RWPE2 (cell line): ENCODE results near the gene LIMCH1.

ENCODE experiments used
- ATAC-seq: fragments of 200-7000 bp; cut with Tn5 transposase; 3 replicates; pipeline ENCODE4 v1.9.1; 2021; ENCODE audit warnings: low read depth
- DNase-seq: peaks from one replicate; pipeline ENCODE4 v3.0.0-alpha.2; 2020; ENCODE audit warnings: low spot score
- H3K27ac ChIP-seq: fragments of 450-650 bp; 2 replicates; pipeline ENCODE4 v1.5.1; 2017; ENCODE audit warnings: mild to moderate bottlenecking; ENCODE audit not compliant: poor library complexity, severe bottlenecking
- H3K27me3 ChIP-seq: fragments of 250-450 bp; sonication (Bioruptor Pico); 2 replicates; pipeline ENCODE4 v1.5.1; 2021; ENCODE audit warnings: mild to moderate bottlenecking, moderate library complexity; ENCODE audit not compliant: insufficient read depth, poor library complexity, severe bottlenecking
- H3K36me3 ChIP-seq: fragments of 250-450 bp; sonication (Bioruptor Pico); 2 replicates; pipeline ENCODE4 v1.5.1; 2020; ENCODE audit warnings: low read depth, mild to moderate bottlenecking, moderate library complexity
- H3K4me1 ChIP-seq: fragments of 250-450 bp; sonication (Bioruptor Pico); 2 replicates; pipeline ENCODE4 v1.5.1; 2021; ENCODE audit warnings: mild to moderate bottlenecking, moderate library complexity; ENCODE audit not compliant: insufficient read depth, poor library complexity, severe bottlenecking
- H3K4me3 ChIP-seq: fragments of 250-450 bp; sonication (Bioruptor Pico); 2 replicates; pipeline ENCODE4 v1.5.1; 2021; ENCODE audit warnings: mild to moderate bottlenecking, moderate library complexity; ENCODE audit not compliant: severe bottlenecking
- H3K9me3 ChIP-seq: fragments of 250-450 bp; sonication (Bioruptor Pico); 2 replicates; pipeline ENCODE4 v1.5.1; 2021; ENCODE audit warnings: mild to moderate bottlenecking, moderate library complexity; ENCODE audit not compliant: severe bottlenecking
- CTCF ChIP-seq: fragments of 450-650 bp; IDR thresholded peaks from one replicate; pipeline ENCODE4 v1.5.1; 2017; ENCODE audit warnings: mild to moderate bottlenecking, moderate library complexity; ENCODE audit not compliant: poor library complexity, severe bottlenecking

The LIMCH1 gene

GRCh38 chr4:41611881-41612871, 74.2 kb downstream of the LIMCH1 start:
- H3K36me3 ChIP-seq, result peaks cover 45% of the 10 kb centered on the region
- no peak for DNase-seq
- TF ChIP-seq CTCF, result no peak
- no peaks in the 10 kb centered on the region for H3K27me3 ChIP-seq
- H3K4me3 ChIP-seq, result no peak overlapping the region
- peaks cover 16% of the 10 kb centered on the region for H3K4me1 ChIP-seq
- H3K9me3 ChIP-seq, result no peaks in the 10 kb centered on the region
- peak; percentile 84 for ATAC-seq
- peak overlapping the region; percentile 37 for H3K27ac ChIP-seq

GRCh38 chr4:41613386-41613785, 75.4 kb downstream of the LIMCH1 start:
- Histone ChIP-seq H3K36me3 (peaks cover 43% of the 10 kb centered on the region), H3K27ac (no peak overlapping the region), H3K4me1 (peaks cover 16% of the 10 kb centered on the region), H3K4me3 (no peak overlapping the region), H3K9me3 (no peaks in the 10 kb centered on the region), H3K27me3 (no peaks in the 10 kb centered on the region)
- ATAC-seq (no peak), DNase-seq (no peak)
- TF ChIP-seq CTCF, result no peak

DNA sequence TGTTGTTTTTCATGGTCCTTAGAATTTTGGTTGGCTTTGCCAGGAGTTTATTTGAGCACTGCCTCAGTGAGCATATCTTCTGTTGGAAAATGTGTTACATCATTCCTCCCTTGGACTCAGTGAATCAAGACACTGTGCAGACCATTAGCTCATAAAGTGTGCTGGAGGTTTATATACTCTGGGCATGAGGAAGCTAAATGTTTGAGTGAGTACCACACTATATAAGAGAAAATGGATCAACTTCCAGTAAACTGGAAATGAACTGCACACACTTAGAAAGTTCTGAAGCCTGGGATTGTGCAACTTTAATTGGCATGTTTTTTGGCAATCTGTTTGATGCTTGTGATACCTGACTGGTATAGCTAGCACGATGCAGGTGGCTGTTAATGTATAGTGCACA, 75.9 kb downstream of the LIMCH1 start:
- ATAC-seq (no peak), DNase-seq (no peak)
- no peaks in the 10 kb centered on the region for H3K27me3 ChIP-seq
- peaks cover 48% of the 10 kb centered on the region for H3K36me3 ChIP-seq
- H3K9me3 ChIP-seq, result no peaks in the 10 kb centered on the region
- peaks cover 16% of the 10 kb centered on the region for H3K4me1 ChIP-seq
- TF ChIP-seq CTCF, result no peak
- H3K27ac ChIP-seq, result no peak overlapping the region
- no peak overlapping the region for H3K4me3 ChIP-seq

- Histone ChIP-seq H3K36me3 (peaks cover 55% of the 10 kb centered on the region), H3K4me1 (peaks cover 16% of the 10 kb centered on the region), H3K27ac (no peak overlapping the region), H3K9me3 (no peaks in the 10 kb centered on the region), H3K4me3 (no peak overlapping the region), H3K27me3 (no peaks in the 10 kb centered on the region)
- TF ChIP-seq CTCF, result no peak
- DNase-seq (no peak), ATAC-seq (no peak)
These were observed 76.6 kb downstream of the LIMCH1 start for GRCh38 chr4:41614519-41614918.

GRCh38 chr4:41619161-41619560, 81.2 kb downstream of the LIMCH1 start:
- ATAC-seq, result no peak
- no peak for TF ChIP-seq CTCF

More at GRCh38 chr4:41619161-41619560, 81.2 kb downstream of the LIMCH1 start:
- Histone ChIP-seq H3K27me3 (no peaks in the 10 kb centered on the region), H3K9me3 (no peaks in the 10 kb centered on the region), H3K27ac (no peak overlapping the region), H3K4me1 (no peaks in the 10 kb centered on the region), H3K4me3 (no peak overlapping the region), H3K36me3 (peaks cover 41% of the 10 kb centered on the region)
- no peak for DNase-seq
